Erythroblast (primary cell): ENCODE measurements around the gene TNFAIP8.

ENCODE experiments used
- DNase-seq, 2 experiments: peaks; one replicate each; lab custom pipeline; 2025; lab: John Stamatoyannopoulos, UW
- GATA1 ChIP-seq: IDR thresholded peaks from 2 replicates; pipeline ENCODE4 v1.6.1; 2011; ENCODE audit warnings: low read depth, mild to moderate bottlenecking, control low read depth, low read length, moderate library complexity
- POLR2A ChIP-seq: IDR thresholded peaks from 2 replicates; pipeline ENCODE4 v1.6.1; 2011; ENCODE audit warnings: mild to moderate bottlenecking, low read length

Gene TNFAIP8

GRCh38 chr5:119355685-119356611 lies at the start of gene TNFAIP8:
TNFAIP8 (plus strand) TSS chr5:119356019; CDS start chr5:119356091, 72 bp downstream.
- TF ChIP-seq GATA1, result no peak
- peak; percentile 24 for TF ChIP-seq POLR2A
- peak; percentile 54 to 62 for DNase-seq

GRCh38 chr5:119307170-119307569 lies 48.6 kb upstream of the TNFAIP8 start:
- DNase-seq, result no peak

GRCh38 chr5:119309326-119309725 lies 46.5 kb upstream of the TNFAIP8 start:
- no peak for DNase-seq
- no peak for TF ChIP-seq GATA1
- no peak for TF ChIP-seq POLR2A

More at GRCh38 chr5:119307170-119307569, 48.6 kb upstream of the TNFAIP8 start:
- no peak for TF ChIP-seq GATA1
- TF ChIP-seq POLR2A, result no peak

DNA sequence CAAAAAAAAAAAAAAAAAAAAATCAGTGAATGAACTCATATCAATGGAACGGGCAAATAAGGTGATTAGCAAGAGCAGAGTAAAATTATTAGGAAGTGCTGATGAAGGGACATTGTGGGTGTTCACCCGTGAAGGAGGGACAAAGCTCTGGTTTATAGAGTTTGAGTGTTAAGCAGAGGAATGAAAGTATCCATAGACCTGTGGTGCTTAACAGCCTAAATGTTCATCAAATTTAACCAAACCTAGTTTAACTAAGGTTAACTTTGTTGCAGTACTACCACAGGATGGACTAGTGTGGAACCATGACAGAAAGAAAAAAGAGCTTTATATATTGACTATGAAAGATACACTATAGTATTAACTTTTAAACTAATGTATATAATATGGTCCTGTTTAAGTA lies 44.1 kb upstream of the TNFAIP8 start:
- DNase-seq, result no peak
- TF ChIP-seq GATA1, result no peak
- no peak for TF ChIP-seq POLR2A

GRCh38 chr5:119312403-119312802 lies 43.4 kb upstream of the TNFAIP8 start:
- TF ChIP-seq POLR2A, result no peak
- no peak for TF ChIP-seq GATA1
- no peak for DNase-seq

DNA sequence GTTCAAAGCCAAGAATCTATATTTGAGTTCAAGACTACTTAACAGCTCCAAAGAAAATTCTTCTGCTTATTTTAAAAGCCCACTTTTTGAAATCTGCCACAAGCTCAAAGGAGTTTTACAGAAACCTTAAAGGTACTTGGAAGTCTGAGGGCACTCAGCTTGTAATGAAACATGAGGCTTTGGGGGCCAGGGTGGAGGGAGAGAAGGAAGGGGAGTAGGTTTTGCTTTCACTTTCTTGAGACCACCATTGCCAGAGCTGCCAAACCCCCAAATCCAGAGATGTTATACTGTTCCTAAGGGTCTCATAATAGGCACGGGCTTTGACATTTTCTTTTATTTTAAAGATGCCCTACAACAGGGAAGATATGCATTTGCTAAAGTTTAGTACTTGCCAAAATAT lies 42.6 kb upstream of the TNFAIP8 start:
- no peak for DNase-seq
- TF ChIP-seq GATA1 (no peak), POLR2A (no peak)

- no peak for DNase-seq
- TF ChIP-seq GATA1 (no peak), POLR2A (no peak)
Observed at GRCh38 chr5:119313658-119314605, 41.9 kb upstream of the TNFAIP8 start.

DNA sequence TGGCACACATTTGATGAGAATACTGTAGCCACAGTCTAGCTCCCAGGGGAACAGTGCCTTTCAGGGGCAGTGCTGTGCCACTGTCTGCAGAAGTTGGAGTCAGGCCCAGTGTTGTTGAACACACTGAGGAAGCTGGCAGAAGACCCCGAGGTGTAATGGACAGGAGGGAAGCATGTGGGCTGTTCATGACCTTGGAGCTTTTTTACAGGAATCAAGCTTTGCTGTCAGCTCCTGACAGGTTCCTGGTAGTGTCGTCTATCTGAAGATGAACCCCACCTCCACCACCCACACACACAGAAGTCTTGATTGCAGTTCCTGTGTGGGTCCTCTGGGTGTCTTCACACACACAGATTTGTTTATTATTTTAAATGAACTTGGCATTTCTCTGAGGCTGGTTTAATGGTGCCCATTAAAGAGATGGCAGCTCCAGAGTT lies 40.3 kb upstream of the TNFAIP8 start:
- TF ChIP-seq GATA1 (no peak), POLR2A (no peak)
- DNase-seq, result peak; percentile 56 to 58

- no peak for DNase-seq
- TF ChIP-seq GATA1, result no peak
- no peak for TF ChIP-seq POLR2A
Observed at GRCh38 chr5:119316086-119316485, 39.7 kb upstream of the TNFAIP8 start.

DNA sequence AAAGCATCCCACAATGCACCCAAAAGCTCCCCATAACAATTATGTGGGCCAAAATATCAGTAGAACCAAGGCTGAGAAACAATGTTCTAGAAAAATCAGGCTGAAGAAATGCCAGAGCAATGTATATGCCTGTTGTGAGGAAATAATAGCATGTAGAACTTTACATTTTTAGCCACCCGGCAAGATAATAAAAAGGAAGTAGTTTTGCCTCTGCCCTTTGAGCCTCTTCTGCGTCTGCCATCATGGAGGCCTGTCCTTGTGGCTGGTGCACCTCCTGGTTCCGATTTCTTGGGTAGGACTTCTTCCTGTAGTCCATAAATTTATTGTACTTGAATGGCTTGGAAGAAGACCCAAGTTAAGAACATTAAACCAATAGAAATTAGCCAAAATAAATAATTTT lies 38.9 kb upstream of the TNFAIP8 start:
- no peak for DNase-seq
- no peak for TF ChIP-seq POLR2A

DNA sequence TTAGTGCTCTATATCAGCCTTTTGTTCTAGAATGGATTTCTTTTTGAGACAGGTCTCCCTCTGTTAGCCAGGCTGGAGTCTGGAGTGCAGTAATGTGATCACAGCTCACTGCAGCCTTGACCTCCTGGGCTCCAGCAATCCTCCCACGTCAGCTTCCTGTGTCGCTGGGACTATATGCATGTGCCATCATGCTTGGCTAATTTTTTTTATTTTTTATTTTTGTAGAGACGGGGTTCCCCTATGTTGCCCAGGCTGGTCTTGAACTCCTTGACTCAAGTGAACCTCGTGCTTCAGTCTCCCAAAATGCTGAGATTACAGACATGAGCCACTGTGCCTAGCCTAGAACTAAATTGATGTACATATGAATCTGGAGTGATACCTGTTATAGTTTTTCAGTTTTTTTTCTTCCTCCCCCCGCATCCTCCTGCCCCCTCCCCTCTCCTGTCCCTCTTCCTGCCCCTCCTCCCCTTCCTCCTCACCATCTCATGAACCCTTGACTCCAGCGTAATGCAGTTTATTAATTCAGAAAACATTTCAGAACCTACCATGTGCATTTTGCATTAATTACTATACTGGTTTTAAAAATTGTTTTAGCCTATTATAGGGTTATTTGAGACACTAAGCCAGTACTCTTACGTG lies 37.4 kb upstream of the TNFAIP8 start:
- TF ChIP-seq GATA1 (no peak), POLR2A (no peak)
- DNase-seq, result no peak

- DNase-seq, result no peak
- TF ChIP-seq POLR2A, result no peak
- TF ChIP-seq GATA1, result no peak
Observed at GRCh38 chr5:119319401-119319800, 36.4 kb upstream of the TNFAIP8 start.

- TF ChIP-seq GATA1 (no peak), POLR2A (no peak)
Observed at GRCh38 chr5:119319890-119320289, 35.9 kb upstream of the TNFAIP8 start.

More at GRCh38 chr5:119319890-119320289, 35.9 kb upstream of the TNFAIP8 start:
- no peak for DNase-seq
